ENCODE data around the gene SWSAP1. TPM values are rescaled to one million over a fixed set of nuclear protein-coding genes. Genes with fewer than 3 reads are reported as not detected.

Gene SWSAP1
- total and polyA plus RNA-seq, 9 of the 15 experiments (the other 6 are each of a cell fraction or from before 2014, with no cell fraction given), result 0.18 to 2.8 (median 1.7) TPM

DNA sequence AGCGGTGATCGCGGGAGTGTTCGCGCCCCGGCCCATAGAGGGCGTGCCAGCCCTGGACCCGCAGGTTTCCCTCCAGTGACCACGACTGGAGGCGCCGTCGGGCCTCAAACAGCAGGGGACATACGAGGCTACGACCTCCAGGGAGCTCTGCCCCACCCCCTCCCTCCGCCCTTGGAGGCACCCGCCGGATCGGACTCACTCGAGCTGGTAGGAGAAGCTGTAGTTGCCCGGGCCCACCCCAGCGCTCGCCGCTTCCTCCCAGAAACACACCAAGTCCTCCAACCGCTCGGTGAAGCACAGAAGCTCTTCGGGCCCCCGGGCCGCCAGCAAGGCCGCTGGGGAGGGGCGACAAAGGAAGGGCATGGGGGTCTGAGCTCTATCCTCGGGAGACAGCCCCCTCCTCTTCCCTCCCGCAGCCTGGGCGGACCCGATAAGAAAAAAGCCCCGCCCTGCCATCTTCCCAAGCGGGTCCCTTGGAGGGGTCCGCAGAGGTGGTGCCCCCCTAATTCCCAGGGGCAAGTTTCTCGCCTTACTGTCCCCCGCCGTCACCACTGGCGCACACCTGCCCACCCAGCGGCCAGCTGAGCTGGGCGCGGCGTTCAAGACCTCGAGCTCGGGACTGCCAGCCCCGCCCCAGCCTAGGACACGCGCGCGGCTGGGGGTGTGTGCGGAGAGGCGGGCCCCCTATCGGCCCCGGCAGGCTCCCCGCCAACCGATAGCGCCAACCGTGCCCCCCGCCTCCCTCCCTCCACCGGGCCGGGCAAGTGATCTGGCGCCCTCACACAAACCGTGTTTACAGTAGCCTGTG lies 8.6 kb downstream of the SWSAP1 start (continued):
- TF ChIP-seq CHAMP1 (IDR thresholded peaks at IDR 0.05), result no peak
- TF ChIP-seq ZNF766 (CRISPR knock-in tag; conservative IDR thresholded peaks at IDR 0.05), result no peak
- TF ChIP-seq NFIX (CRISPR knock-in tag; IDR thresholded peaks at IDR 0.05; ENCODE audit: low read depth), result no peak
- TF ChIP-seq ZNF146 (CRISPR knock-in tag; IDR thresholded peaks at IDR 0.05; ENCODE audit: unreplicated experiment), result no peak
- no peak for TF ChIP-seq ZBTB8A (IDR thresholded peaks at IDR 0.05; ENCODE audit: partially characterized antibody)
- no peak for TF ChIP-seq HEY1 (CRISPR knock-in tag; IDR thresholded peaks at IDR 0.05; ENCODE audit: borderline replicate concordance)
- TF ChIP-seq CEBPZ (IDR thresholded peaks at IDR 0.05; ENCODE audit: borderline replicate concordance, low read depth, low read length), result no peak
- peak; percentile 54; the same call in 1 of the 2 replicates for TF ChIP-seq ATF7 (IDR thresholded peaks at IDR 0.05)
- no peak for TF ChIP-seq ZNF696 (CRISPR knock-in tag; conservative IDR thresholded peaks at IDR 0.05)
- no peak for TF ChIP-seq ZNF57 (CRISPR knock-in tag; IDR thresholded peaks at IDR 0.05)
- no peak for TF ChIP-seq CSDE1 (IDR thresholded peaks at IDR 0.05)
- TF ChIP-seq SAFB2 (IDR thresholded peaks at IDR 0.05; ENCODE audit: borderline replicate concordance, low read depth, low read length, severe bottlenecking), result no peak
- TF ChIP-seq CHD4 (IDR thresholded peaks at IDR 0.05; ENCODE audit: insufficient read depth, insufficient replicate concordance, low read depth, low read length, poor library complexity, severe bottlenecking), result peak; percentile 35
- no peak for TF ChIP-seq SMARCB1 (IDR thresholded peaks at IDR 0.05; ENCODE audit: insufficient read length, low read depth)
- no peak for TF ChIP-seq ZNF232 (CRISPR knock-in tag; IDR thresholded peaks at IDR 0.05)
- TF ChIP-seq FIP1L1 (IDR thresholded peaks at IDR 0.05; ENCODE audit: low read depth, low read length, poor library complexity, severe bottlenecking), result peak; percentile 87
- no peak for TF ChIP-seq ZNF780A (CRISPR knock-in tag; IDR thresholded peaks at IDR 0.05)
- peak; percentile 28; the same call in 1 of the 2 replicates for TF ChIP-seq SOX6 (IDR thresholded peaks at IDR 0.05)
- TF ChIP-seq MCM5 (IDR thresholded peaks at IDR 0.05; ENCODE audit: low read depth), result no peak
- TF ChIP-seq ASH1L (IDR thresholded peaks at IDR 0.05; ENCODE audit: borderline replicate concordance, low read depth, partially characterized antibody), result no peak
- TF ChIP-seq HMG20A (CRISPR knock-in tag; conservative IDR thresholded peaks at IDR 0.05), result no peak
- TF ChIP-seq ZNF140 (CRISPR knock-in tag; IDR thresholded peaks at IDR 0.05), result no peak
- no peak for TF ChIP-seq ZNF316 (IDR thresholded peaks at IDR 0.05)
